Left renal pelvis (tissue), 4 donors: ENCODE results near the gene TMEM179. TPM values are rescaled to one million over a fixed set of nuclear protein-coding genes. Genes with fewer than 3 reads are reported as not detected.

ENCODE experiments used
- DNase-seq, 4 donors: peaks; one replicate each; pipeline ENCODE4 v3.0.0-alpha.2; 2013; ENCODE audit warnings: low read depth in 4 of 4, low spot score in 3 of 4
- polyA plus RNA-seq, 4 donors: library from polyadenylated mRNA; unstranded; fragments of 120-200 nt; gene quantifications; one replicate each; pipeline ENCODE4 v1.2.1, GENCODE V29; 2013; ENCODE audit not compliant: insufficient read length in 4 of 4

TMEM179 gene
- polyA plus RNA-seq, 4 donors: 0.67 to 1.9 (median 1.7) TPM

DNA sequence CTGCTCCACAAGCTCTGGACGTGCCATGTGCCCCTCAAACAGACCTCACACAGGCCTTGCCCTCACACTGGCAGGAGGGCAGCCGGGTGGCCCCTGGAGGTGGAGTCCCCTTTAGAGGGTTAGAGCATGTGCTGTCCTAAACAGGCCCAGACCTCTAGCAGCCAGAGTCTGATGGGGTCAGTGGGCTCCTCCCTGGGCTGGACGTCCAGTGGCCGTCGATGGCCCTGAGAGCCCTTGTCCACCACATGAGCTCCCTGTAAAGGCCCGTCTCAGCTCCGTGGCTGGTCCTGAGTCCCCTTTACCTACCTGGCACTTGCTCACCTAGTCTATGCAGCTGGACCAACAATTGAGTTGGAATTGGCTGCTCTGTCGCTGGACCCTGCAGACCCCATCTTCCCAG, 3.8 kb downstream of the TMEM179 start:
- DNase-seq: no peak

DNA sequence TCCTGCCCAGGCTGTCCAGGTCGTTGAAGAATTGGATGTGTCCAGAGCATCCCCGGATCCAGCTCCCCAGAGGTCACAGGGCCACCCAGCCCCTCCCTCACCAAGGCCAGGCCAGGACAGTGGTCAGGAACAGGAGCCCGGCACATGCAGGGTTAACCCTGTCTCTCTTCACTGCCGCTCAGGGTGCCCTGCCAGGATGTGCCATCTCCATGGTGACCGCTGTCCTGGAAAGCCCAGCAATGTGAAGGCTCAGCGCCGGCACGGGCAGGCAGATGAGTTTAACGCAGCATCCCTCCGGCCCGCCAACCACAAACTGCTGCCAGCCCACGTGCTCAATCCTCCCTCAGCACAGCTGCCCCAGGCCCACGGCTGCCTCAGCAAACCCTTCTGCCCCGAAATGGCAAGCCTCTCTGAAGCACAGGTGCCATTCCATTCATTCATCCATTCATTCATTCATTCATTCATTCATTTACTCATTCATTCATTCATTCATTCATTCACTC, 4.4 kb downstream of the TMEM179 start:
- DNase-seq: no peak

- no peak for DNase-seq
Observed at GRCh38 chr14:104599446-104599845, 5.1 kb downstream of the TMEM179 start.

DNA sequence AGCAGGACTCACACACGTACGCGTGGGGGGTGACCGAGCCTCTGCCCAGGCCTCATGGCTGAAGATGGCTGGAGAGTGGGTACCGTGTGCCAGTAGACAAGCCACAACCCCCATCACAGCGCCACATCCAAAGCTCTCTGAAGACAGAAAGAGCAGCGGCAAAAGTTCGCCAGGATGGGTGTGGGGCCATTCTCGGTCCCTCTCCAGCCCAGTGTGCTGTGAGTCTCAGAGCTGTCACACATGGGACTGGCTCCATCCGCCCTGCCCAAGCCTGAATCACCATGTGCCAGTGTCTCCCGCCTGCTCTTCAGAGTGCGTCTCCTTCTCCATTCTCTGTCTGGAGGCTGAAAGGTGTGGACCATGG, 5.7 kb downstream of the TMEM179 start:
- DNase-seq: no peak

- no peak for DNase-seq
Observed at GRCh38 chr14:104598039-104598909, 6.3 kb downstream of the TMEM179 start.

GRCh38 chr14:104597576-104597975, 7.0 kb downstream of the TMEM179 start:
- no peak for DNase-seq

GRCh38 chr14:104596927-104597351, 7.6 kb downstream of the TMEM179 start:
- no peak for DNase-seq

DNA sequence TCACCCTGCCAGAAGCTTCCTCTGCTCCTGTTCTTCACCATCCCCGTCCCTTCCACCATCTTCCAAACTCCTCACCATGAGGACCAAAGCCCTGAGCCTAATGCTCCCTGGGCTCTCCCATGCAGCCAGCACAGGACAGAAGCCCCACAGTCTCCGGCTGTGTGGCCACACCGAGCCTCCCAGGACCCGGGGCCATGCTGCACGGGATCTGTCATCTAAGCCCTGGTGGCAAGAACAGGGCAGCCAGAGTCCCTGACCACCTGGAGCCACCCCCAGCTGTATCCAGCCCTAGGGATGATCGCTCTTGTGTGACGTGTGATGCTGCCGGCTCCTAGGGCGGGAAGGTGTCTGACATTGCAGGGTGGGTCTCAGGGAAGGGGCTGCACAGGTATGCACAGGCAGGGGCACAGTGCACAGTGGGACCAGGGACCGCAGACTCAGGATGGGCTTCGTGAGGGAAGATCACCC, 8.1 kb downstream of the TMEM179 start:
- no peak for DNase-seq

- DNase-seq: no peak
Observed at GRCh38 chr14:104595911-104596450, 8.6 kb downstream of the TMEM179 start.

- DNase-seq: no peak
Observed at GRCh38 chr14:104595116-104595675, 9.4 kb downstream of the TMEM179 start.

DNA sequence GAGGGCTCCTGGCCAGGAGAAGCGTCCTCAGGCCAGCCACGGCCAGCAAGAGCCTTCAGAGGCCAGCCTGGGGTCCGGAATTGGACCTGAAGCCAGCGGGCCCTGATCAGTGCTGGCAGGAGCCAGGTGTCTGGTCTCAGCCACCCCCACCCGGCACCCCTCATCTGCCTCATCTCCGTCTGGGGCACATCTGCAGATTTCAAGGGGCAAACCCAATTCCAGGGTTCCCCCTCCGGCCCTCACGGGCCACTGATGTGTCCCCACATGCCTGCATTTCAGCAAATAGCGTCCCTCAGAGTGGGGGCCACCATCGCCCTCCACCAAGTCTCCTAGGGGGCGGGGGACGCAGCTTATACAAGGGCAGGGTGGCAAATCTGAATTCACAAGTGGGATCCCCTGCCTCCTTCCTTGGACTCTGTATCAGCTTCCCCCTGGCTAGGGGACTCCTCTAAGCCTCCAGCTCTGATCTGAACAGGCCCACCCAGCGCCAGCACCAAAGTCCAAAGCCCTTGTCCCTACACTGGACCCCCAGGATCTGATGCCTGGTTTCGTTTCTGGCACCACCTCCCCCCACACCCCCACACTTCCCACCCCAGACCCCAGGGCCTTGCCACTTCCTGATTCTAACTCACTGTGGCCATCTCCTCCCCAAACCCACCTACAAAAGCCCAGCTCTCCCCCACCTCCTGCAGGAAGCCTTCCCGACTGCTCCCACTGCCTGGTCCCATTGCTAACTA, 10.1 kb downstream of the TMEM179 start:
- DNase-seq: no peak

DNA sequence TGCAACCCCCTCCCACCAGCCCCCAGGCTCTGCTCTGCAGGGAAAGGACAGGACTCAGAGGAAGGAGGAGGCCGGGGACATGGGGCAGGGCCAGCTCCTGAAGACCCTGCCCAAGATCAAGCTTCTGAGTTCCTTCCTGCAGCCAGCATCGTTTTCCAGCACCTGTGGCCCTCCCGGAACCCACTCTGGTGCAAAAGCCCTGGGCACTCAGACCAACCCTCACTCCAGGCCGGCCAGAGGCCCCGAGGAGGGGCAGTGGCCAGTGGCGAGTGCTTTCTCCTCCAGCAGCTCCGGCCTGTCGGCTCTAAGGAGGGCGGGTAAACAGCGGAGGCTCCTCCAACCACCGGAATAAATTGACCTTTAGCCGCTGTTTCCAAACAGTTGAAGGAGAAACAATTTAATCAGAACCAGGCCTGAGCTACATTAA, 10.8 kb downstream of the TMEM179 start:
- no peak for DNase-seq

DNA sequence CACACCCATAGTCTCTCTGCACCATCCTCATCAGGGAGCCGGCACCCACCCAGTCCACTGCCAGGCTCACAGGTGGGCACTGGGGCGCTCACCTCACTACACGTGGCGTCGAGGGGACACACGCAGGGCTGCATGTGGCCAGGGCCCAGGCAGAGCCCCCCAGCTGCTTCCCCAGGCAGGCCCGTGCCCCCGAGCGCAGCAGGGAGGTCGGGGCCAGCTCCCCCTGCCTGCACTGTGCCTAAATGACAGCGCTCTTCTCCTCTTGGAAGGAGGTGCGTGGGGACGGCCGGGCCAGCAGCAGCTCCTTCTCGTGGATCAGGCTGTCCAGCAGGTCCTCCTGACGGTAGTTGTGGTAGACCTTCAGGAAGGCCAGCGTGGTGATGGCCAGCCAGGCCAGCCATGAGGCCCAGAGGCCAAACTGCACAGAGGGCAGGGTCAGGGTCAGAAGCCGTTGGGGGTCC, 11.3 kb downstream of the TMEM179 start:
- DNase-seq: no peak

DNA sequence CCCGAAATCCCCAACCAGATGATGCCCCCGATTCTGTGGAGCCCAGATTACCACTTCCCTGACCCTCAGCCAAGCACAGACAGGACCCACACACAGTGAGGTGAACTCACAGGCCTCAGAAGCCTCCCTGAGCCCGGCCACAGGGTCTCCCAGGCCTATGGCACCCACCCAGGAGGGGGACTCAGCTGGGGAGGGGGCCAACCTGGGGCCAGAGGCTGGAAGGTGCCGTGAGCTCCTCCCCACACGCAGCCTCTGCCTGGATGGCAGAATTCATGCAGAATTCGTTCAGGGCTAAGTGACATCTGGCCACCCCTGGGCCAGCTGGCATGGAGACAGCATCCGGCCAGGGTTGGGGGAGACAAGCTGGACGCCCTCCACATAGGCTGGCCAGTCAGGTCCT, 11.8 kb downstream of the TMEM179 start:
- DNase-seq: no peak

- no peak for DNase-seq
Observed at GRCh38 chr14:104592292-104592672, 12.3 kb downstream of the TMEM179 start.

- DNase-seq: no peak
Observed at GRCh38 chr14:104591506-104592291, 12.9 kb downstream of the TMEM179 start.

DNA sequence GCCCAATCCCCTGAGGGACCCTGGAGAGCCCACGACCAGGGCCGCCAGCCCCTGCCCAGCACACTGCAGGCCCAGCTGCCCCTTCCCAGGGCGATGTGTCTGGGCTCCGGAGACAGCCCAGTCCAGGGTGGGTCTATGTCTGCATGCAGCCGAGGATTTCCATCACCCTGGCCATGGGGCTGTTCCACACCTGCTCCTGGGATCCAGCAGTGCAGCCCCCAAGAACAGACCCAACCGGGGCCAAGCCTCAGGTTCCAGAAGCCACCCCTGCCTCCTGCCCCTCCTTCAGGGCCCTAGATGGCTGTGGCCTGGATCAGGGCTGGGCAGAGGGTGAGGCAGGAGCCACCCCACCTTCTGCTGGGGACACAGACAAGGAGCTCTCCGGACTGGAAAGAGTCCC, 13.5 kb downstream of the TMEM179 start:
- DNase-seq: no peak

DNA sequence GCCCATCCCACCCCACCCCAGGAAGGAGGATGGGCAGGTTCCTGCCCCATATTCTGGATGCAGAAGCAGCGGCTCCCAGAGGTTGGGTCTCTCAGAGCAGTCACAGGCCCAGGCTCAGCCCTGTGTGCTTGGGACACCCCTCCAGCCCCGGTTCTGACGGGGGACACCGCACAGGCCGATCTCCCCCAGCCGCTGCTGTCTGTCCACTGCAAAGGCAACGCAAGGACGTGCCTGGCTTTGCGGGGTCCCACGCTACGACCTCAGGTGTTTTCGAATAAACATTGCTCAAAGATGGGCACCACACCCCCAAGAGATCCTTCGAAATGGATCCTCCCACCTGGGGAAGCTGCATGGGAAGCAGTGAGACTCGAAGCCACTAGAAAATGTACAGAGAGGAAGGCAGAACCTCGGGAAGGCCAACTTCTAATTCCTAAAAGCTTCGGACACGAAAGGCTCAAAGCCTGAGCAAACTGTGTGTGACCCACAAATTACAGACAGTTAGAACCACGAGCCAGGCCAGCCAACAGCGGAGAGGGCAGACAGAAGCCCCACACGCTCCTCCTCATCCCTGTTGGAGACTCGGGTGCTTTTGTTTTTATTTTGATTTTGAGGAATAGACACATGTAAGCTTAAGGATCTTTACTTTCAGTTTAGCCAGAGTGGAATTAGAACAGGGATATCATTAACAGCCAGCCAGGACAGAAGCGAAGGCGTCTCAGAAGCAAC, 14.2 kb downstream of the TMEM179 start:
- DNase-seq: no peak
